K562 (cell line): Measurements from ENCODE around the gene CLNK. TPM values are rescaled to one million over a fixed set of nuclear protein-coding genes. Genes with fewer than 3 reads are reported as not detected.

Experiments
- ATAC-seq: fragments of 200-7000 bp; cut with Tn5 transposase; 3 replicates; pipeline ENCODE4 v1.9.1; 2020; ENCODE audit warnings: moderate library complexity
- BruUV-seq: library from RNA; stranded (reverse); fragments of 400-500 nt; replicated peaks from 2 replicates; lab custom pipeline; 2021; lab: Mats Ljungman, UMichigan
- CTCF ChIA-PET: fragments of 300-600 bp; formaldehyde crosslinking; extraction: SDS; loops from one replicate; lab custom pipeline; 2021; ENCODE audit warnings: low intra/inter-chr PET ratio; lab: Yijun Ruan, JAX
- POLR2A ChIA-PET: fragments of 300-600, 350-650 bp; sonication (Branson Sonifier 250); formaldehyde crosslinking; extraction: SDS; loops from one replicate; lab custom pipeline; 2021; ENCODE audit warnings: antibody characterized with exemption, inconsistent platforms; lab: Yijun Ruan, JAX
- DNase-seq, 4 experiments: peaks; one replicate each; pipeline versions ENCODE4 v3.0.0 to v3.0.0-alpha.2; 2011 to 2018; ENCODE audit warnings: low spot score in 3 of 4, mixed read lengths in 3 of 4; ENCODE audit errors: extremely low read depth in 1 of 4
- FAIRE-seq: peaks from 2 replicates; lab custom pipeline; 2011; peaks lifted over from hg19 to GRCh38; lab: Jason Lieb, UNC
- H2AFZ ChIP-seq: 2 replicates; pipeline ENCODE4 v1.6.0; 2011; ENCODE audit warnings: low read depth, low read length, control low read depth, inconsistent platforms
- H3K27ac ChIP-seq: fragments of 200-600 bp; 3 replicates; pipeline ENCODE4 v1.8.0; 2011; ENCODE audit warnings: low read depth, mild to moderate bottlenecking, control low read depth, inconsistent platforms, low read length, moderate library complexity, mixed read lengths; ENCODE audit errors: extremely low read depth
- H3K27me3 ChIP-seq, 2 experiments: fragments of 300-600 bp in 1 of 2; 2 replicates in 1 of 2; 3 replicates in 1 of 2; pipeline versions ENCODE4 v1.6.0 to v1.8.0; 2011; ENCODE audit warnings: inconsistent platforms in 2 of 2, low read length in 2 of 2, mild to moderate bottlenecking in 1 of 2, mixed read lengths in 1 of 2, moderate library complexity in 1 of 2; ENCODE audit not compliant: control insufficient read depth in 2 of 2, insufficient read depth in 2 of 2
- H3K36me3 ChIP-seq: fragments of 300-600 bp; 3 replicates; pipeline ENCODE4 v1.8.0; 2011; ENCODE audit warnings: mild to moderate bottlenecking, low read length, inconsistent platforms; ENCODE audit not compliant: control insufficient read depth, insufficient read depth
- H3K4me1 ChIP-seq, 2 experiments: fragments of 200-600 bp in 1 of 2; replicated peaks in 1 of 2; 2 replicates in 1 of 2; 3 replicates in 1 of 2; pipeline versions ENCODE4 v1.5.1 to v1.8.0; 2011; ENCODE audit warnings: inconsistent platforms in 2 of 2, low read length in 2 of 2, mild to moderate bottlenecking in 1 of 2, mixed read lengths in 1 of 2, moderate library complexity in 1 of 2; ENCODE audit not compliant: control insufficient read depth in 2 of 2, insufficient read depth in 2 of 2
- H3K4me2 ChIP-seq: 2 replicates; pipeline ENCODE4 v1.6.1; 2011; ENCODE audit warnings: low read length, control low read depth, inconsistent platforms, mixed read lengths; ENCODE audit not compliant: insufficient read depth
- H3K4me3 ChIP-seq: fragments of 200-600 bp; sonication (generic), shearing (Covaris generic); 2 replicates; pipeline ENCODE4 v1.5.1; 2016; ENCODE audit warnings: control low read depth, inconsistent platforms
- H3K79me2 ChIP-seq: fragments of 200-600 bp; 3 replicates; pipeline ENCODE4 v1.8.0; 2011; ENCODE audit warnings: low read length, inconsistent platforms; ENCODE audit not compliant: control insufficient read depth, insufficient read depth
- H3K9ac ChIP-seq, 2 experiments: 2 replicates each; pipeline versions ENCODE4 v1.6.0 to v1.6.1; 2011; ENCODE audit warnings: low read depth in 2 of 2, low read length in 2 of 2, control low read depth in 1 of 2, inconsistent platforms in 1 of 2, mild to moderate bottlenecking in 1 of 2, mixed read lengths in 1 of 2; ENCODE audit not compliant: insufficient read depth in 1 of 2
- H3K9me1 ChIP-seq: one replicate; pipeline ENCODE4 v1.6.0; 2011; ENCODE audit warnings: inconsistent platforms, mild to moderate bottlenecking, low read length, moderate library complexity; ENCODE audit not compliant: control insufficient read depth, insufficient read depth
- H3K9me3 ChIP-seq: replicated peaks from 2 replicates; pipeline ENCODE4 v1.5.1; 2011; ENCODE audit warnings: low read depth, low read length, inconsistent platforms; ENCODE audit not compliant: control insufficient read depth, insufficient read depth
- H4K20me1 ChIP-seq: replicated peaks from 2 replicates; pipeline ENCODE4 v1.6.1; 2011; ENCODE audit warnings: low read length, inconsistent platforms, mixed read lengths; ENCODE audit not compliant: control insufficient read depth, insufficient read depth
- E2F5 ChIP-seq: sonication (generic); formaldehyde crosslinking; IDR thresholded peaks from 2 replicates; pipeline ENCODE4 v1.8.0; 2022; ENCODE audit warnings: mild to moderate bottlenecking, missing genetic modification reagents
- FIP1L1 ChIP-seq: fragments of 200-400 bp; formaldehyde crosslinking; IDR thresholded peaks from 2 replicates; pipeline ENCODE4 v1.6.1; 2018; ENCODE audit warnings: mild to moderate bottlenecking, low read depth, low read length; ENCODE audit not compliant: poor library complexity, severe bottlenecking
- HMBOX1 ChIP-seq: sonication (generic); IDR thresholded peaks from 2 replicates; pipeline ENCODE4 v1.6.1; 2016
- HOMEZ ChIP-seq: fragments of 250-450 bp; sonication (Bioruptor Pico); IDR thresholded peaks from 2 replicates; pipeline ENCODE4 v1.4.0; 2020; ENCODE audit warnings: mild to moderate bottlenecking, moderate library complexity
- KLF16 ChIP-seq: IDR thresholded peaks from 2 replicates; pipeline ENCODE4 v1.6.1; 2016; ENCODE audit warnings: antibody characterized with exemption
- SIN3B ChIP-seq: fragments of 450-650 bp; IDR thresholded peaks from 2 replicates; pipeline ENCODE4 v1.6.1; 2017; ENCODE audit warnings: low read depth, mild to moderate bottlenecking, moderate library complexity
- SNAPC5 ChIP-seq: fragments of 250-450 bp; sonication (Bioruptor Pico); IDR thresholded peaks from 2 replicates; pipeline ENCODE4 v1.8.0; 2021; ENCODE audit warnings: moderate library complexity, mild to moderate bottlenecking, inconsistent platforms
- STAT5A ChIP-seq: IDR thresholded peaks from 2 replicates; pipeline ENCODE4 v1.6.1; 2012; ENCODE audit warnings: low read length, inconsistent platforms, borderline replicate concordance
- TCF7L2 ChIP-seq: fragments of 150-350 bp; IDR thresholded peaks from 2 replicates; pipeline ENCODE4 v1.6.1; 2016; ENCODE audit warnings: low read depth, mild to moderate bottlenecking, low read length, moderate library complexity
- ZNF24 ChIP-seq: fragments of 450-650 bp; IDR thresholded peaks from 2 replicates; pipeline ENCODE4 v1.6.1; 2016
- WGBS: fragments of 100-300 bp; shearing (Covaris generic); methylation state at CpG from one replicate; pipeline ENCODE4 v1.1.6; 2016; ENCODE audit warnings: low coverage, mixed read lengths; ENCODE audit not compliant: insufficient coverage; ENCODE audit errors: missing lambda C conversion rate; 5-methylcytosine and 5-hydroxymethylcytosine counted together
- in situ Hi-C: fragments of 300-500 bp; cut with MboI; formaldehyde crosslinking; loops from 4 replicates; pipeline ENCODE4 v1.15.0; 2018; ENCODE audit warnings: inconsistent platforms, mixed read lengths
- intact Hi-C: fragments of 100-400 bp; cut with micrococcal nuclease; formaldehyde crosslinking; loops from 2 replicates; pipeline ENCODE4 v1.14.2; 2022
- polyA plus RNA-seq, 8 experiments: library from polyadenylated mRNA; depleted of rRNA in 4 of 8; stranded (reverse) in 5 of 8; unstranded in 3 of 8; fragments of >200 nt; fragmentation: Nextera tagmentation in 2 of 8; fragmentation: Illumina TruSeq in 1 of 8; extraction: Ambion mirVana in 2 of 8; extraction: Trizol in 1 of 8; gene quantifications; 2 replicates each; pipeline versions ENCODE4 v1.2.1 to v1.2.3, GENCODE V29; 2011 to 2014; ENCODE audit warnings: inconsistent platforms in 1 of 8, missing spikeins in 1 of 8
- total RNA-seq, 7 experiments: library from RNA; depleted of rRNA in 6 of 7; stranded (reverse); fragments of >200 nt in 6 of 7; fragmentation: Illumina TruSeq in 2 of 7; extraction: Trizol in 2 of 7; gene quantifications; 2 replicates each; pipeline versions ENCODE4 v1.2.1 to v1.2.3, GENCODE V29; 2011 to 2021; ENCODE audit warnings: low replicate concordance in 1 of 7

CLNK gene
- total and polyA plus RNA-seq, 9 of the 15 experiments (the other 6 are each of a cell fraction or from before 2014, with no cell fraction given): not detected

GRCh38 chr4:10589321-10589720 lies 95.2 kb downstream of the CLNK start:
- no peak overlapping the region for H2AFZ ChIP-seq
- intact Hi-C loops (loop anchor here (10.0 kb wide), 1 partner anchor 835 kb away; the partner anchor contains the start of gene HS3ST1), in situ Hi-C loops (loop anchor here (25.0 kb wide), 1 partner anchor 823 kb away; no protein-coding TSS in a partner anchor)
- FAIRE-seq: no peak
- no peaks in the 10 kb centered on the region for H3K79me2 ChIP-seq
- no peaks in the 10 kb centered on the region for H3K9me3 ChIP-seq
- no peaks in the 10 kb centered on the region; a peak in 1 of 5 replicates for H3K27me3 ChIP-seq
- no peak for DNase-seq
- H3K27ac ChIP-seq: no peak overlapping the region
- no peak overlapping the region for H3K4me3 ChIP-seq
- H4K20me1 ChIP-seq: no peaks in the 10 kb centered on the region
- no peak overlapping the region for H3K9ac ChIP-seq
- ATAC-seq: no peak
- CTCF ChIA-PET: no interaction called here
- no peaks in the 10 kb centered on the region for H3K4me1 ChIP-seq
- WGBS: 7% methylated on average over 6 of the region's 7 CpGs
- H3K4me2 ChIP-seq: no peak overlapping the region
- no peaks in the 10 kb centered on the region for H3K9me1 ChIP-seq
- BruUV-seq: no TSS peak
- H3K36me3 ChIP-seq: no peaks in the 10 kb centered on the region
- TF ChIP-seq HOMEZ (no peak), STAT5A (no peak), FIP1L1 (no peak), SNAPC5 (CRISPR knock-in tag) (no peak), E2F5 (CRISPR knock-in tag) (no peak), KLF16 (no peak), HMBOX1 (no peak), SIN3B (no peak), TCF7L2 (no peak), ZNF24 (no peak)
- TF ChIP-seq, all 486 proteins: peak for 0
- POLR2A ChIA-PET: no interaction called here
